ENCODE data around the gene RNF13. TPM values are rescaled to one million over a fixed set of nuclear protein-coding genes. Genes with fewer than 3 reads are reported as not detected.
"Not testable (repeated sequence)": the region's sequence is repeated elsewhere in the genome, so short reads cannot be mapped to it uniquely, and the experiment has no call there.

Gene RNF13
- total RNA-seq, 1 experiment from 2014 or later: 28.9 TPM

- H3K4me1 Mint-ChIP-seq: no peaks in the 10 kb centered on the region
- H3K27me3 Mint-ChIP-seq (ENCODE audit: low read depth): no peaks in the 10 kb centered on the region; the same call in 1 of the 2 replicates
- ATAC-seq: no peak
- H3K36me3 Mint-ChIP-seq: peaks cover 89% of the 10 kb centered on the region
- peaks cover 88% of the 10 kb centered on the region for H3K9me3 Mint-ChIP-seq
- H3K4me3 Mint-ChIP-seq: no peak overlapping the region
- POLR2A ChIA-PET: no interaction called here
- CTCF ChIA-PET: no interaction called here
- DNase-seq (ENCODE audit: low spot score): no peak
- H3K27ac Mint-ChIP-seq: no peak overlapping the region
- TF ChIP-seq TP53 (CRISPR knock-in tag; IDR thresholded peaks at IDR 0.05) (no peak), JAZF1 (CRISPR knock-in tag; IDR thresholded peaks at IDR 0.05) (no peak), NFYB (CRISPR knock-in tag; conservative IDR thresholded peaks at IDR 0.05; ENCODE audit: low read depth) (no peak), ZBTB43 (CRISPR knock-in tag; IDR thresholded peaks at IDR 0.05) (no peak), ESRRA (CRISPR knock-in tag; IDR thresholded peaks at IDR 0.05; ENCODE audit: borderline replicate concordance) (no peak), NFE2L1 (CRISPR knock-in tag; IDR thresholded peaks at IDR 0.05) (no peak), KAT7 (CRISPR knock-in tag; IDR thresholded peaks at IDR 0.05; ENCODE audit: borderline replicate concordance) (no peak), CBFB (CRISPR knock-in tag; IDR thresholded peaks at IDR 0.05; ENCODE audit: low read depth) (no peak), E2F1 (CRISPR knock-in tag; IDR thresholded peaks at IDR 0.05) (no peak), E2F5 (CRISPR knock-in tag; IDR thresholded peaks at IDR 0.05) (no peak)
These were observed 20.2 kb downstream of the RNF13 start for GRCh38 chr3:149833241-149833640.

- H3K4me1 Mint-ChIP-seq; H3K27me3 Mint-ChIP-seq (ENCODE audit: low read depth); H3K27ac Mint-ChIP-seq; POLR2A ChIA-PET; H3K4me3 Mint-ChIP-seq; ATAC-seq; CTCF ChIA-PET; DNase-seq (ENCODE audit: low spot score): not testable (repeated sequence)
- H3K9me3 Mint-ChIP-seq: peaks cover 58% of the 10 kb centered on the region
- H3K36me3 Mint-ChIP-seq: peaks cover 56% of the 10 kb centered on the region
These were observed 25.5 kb downstream of the RNF13 start for GRCh38 chr3:149838491-149838890.

GRCh38 chr3:149839469-149839868, 26.5 kb downstream of the RNF13 start:
- CTCF ChIA-PET: interaction anchor here (3.2 kb wide), 1 partner anchor 31 kb away, joined by 11 read pairs; no protein-coding TSS in a partner anchor
- H3K4me3 Mint-ChIP-seq; POLR2A ChIA-PET; H3K27me3 Mint-ChIP-seq (ENCODE audit: low read depth); H3K27ac Mint-ChIP-seq; H3K4me1 Mint-ChIP-seq; DNase-seq (ENCODE audit: low spot score); ATAC-seq: not testable (repeated sequence)
- H3K9me3 Mint-ChIP-seq: peaks cover 48% of the 10 kb centered on the region
- H3K36me3 Mint-ChIP-seq: peaks cover 46% of the 10 kb centered on the region

GRCh38 chr3:149839896-149840295, 26.9 kb downstream of the RNF13 start:
- H3K27me3 Mint-ChIP-seq (ENCODE audit: low read depth): no peaks in the 10 kb centered on the region
- DNase-seq (ENCODE audit: low spot score) (no peak), ATAC-seq (no peak)
- peaks cover 44% of the 10 kb centered on the region for H3K9me3 Mint-ChIP-seq
- H3K27ac Mint-ChIP-seq: no peak overlapping the region
- H3K4me3 Mint-ChIP-seq: no peak overlapping the region
- H3K36me3 Mint-ChIP-seq: peaks cover 42% of the 10 kb centered on the region
- no peaks in the 10 kb centered on the region for H3K4me1 Mint-ChIP-seq
- ChIA-PET CTCF (interaction anchor here (3.2 kb wide), 1 partner anchor 31 kb away, joined by 11 read pairs; no protein-coding TSS in a partner anchor), POLR2A (no interaction called here)
- TF ChIP-seq ZNF512 (CRISPR knock-in tag; IDR thresholded peaks at IDR 0.05; ENCODE audit: borderline replicate concordance) (no peak), JUN (CRISPR knock-in tag; IDR thresholded peaks at IDR 0.05) (no peak), AFF4 (CRISPR knock-in tag; IDR thresholded peaks at IDR 0.05; ENCODE audit: borderline replicate concordance) (no peak), ESRRA (CRISPR knock-in tag; IDR thresholded peaks at IDR 0.05; ENCODE audit: borderline replicate concordance) (no peak), PREB (CRISPR knock-in tag; IDR thresholded peaks at IDR 0.05; ENCODE audit: borderline replicate concordance) (no peak), NFATC4 (CRISPR knock-in tag; IDR thresholded peaks at IDR 0.05) (no peak), CDX4 (CRISPR knock-in tag; IDR thresholded peaks at IDR 0.05; ENCODE audit: borderline replicate concordance) (no peak), MXD4 (CRISPR knock-in tag; IDR thresholded peaks at IDR 0.05; ENCODE audit: borderline replicate concordance) (no peak), TP53 (CRISPR knock-in tag; IDR thresholded peaks at IDR 0.05) (no peak)

Measured in WTC11 (cell line).